Prostate gland (tissue), 2 donors: Measurements from ENCODE around the gene TM9SF1. TPM values are rescaled to one million over a fixed set of nuclear protein-coding genes. Genes with fewer than 3 reads are reported as not detected.
A peak's percentile ranks its signal among the peaks of the same experiment; 100 is the strongest.

Source experiments
- DNase-seq: peaks from one replicate; pipeline ENCODE4 v3.0.0-alpha.2; 2019; ENCODE audit warnings: low spot score
- H3K27ac ChIP-seq, 2 donors: fragments of 200-600 bp; sonication (generic); 2 replicates each; pipeline ENCODE4 v1.5.1; 2017 to 2019
- H3K27me3 ChIP-seq: fragments of 200-600 bp; sonication (generic); replicated peaks from 2 replicates; pipeline ENCODE4 v1.5.1; 2019; ENCODE audit not compliant: insufficient read depth
- H3K36me3 ChIP-seq, 2 donors: fragments of 200-600 bp; sonication (generic); 1 replicate in 1 of 2; 2 replicates in 1 of 2; pipeline versions ENCODE4 v1.5.1 to v1.8.1; 2017 to 2019
- H3K4me1 ChIP-seq: fragments of 200-600 bp; sonication (generic); replicated peaks from 2 replicates; pipeline ENCODE4 v1.5.1; 2019
- H3K4me3 ChIP-seq, 2 donors: fragments of 200-600 bp; sonication (generic); 2 replicates each; pipeline ENCODE4 v1.5.1; 2017 to 2019
- H3K9me3 ChIP-seq: fragments of 200-600 bp; sonication (generic); 2 replicates; pipeline ENCODE4 v1.5.1; 2017
- POLR2A ChIP-seq: fragments of 450-650 bp; IDR thresholded peaks from one replicate; pipeline ENCODE4 v1.6.1; 2016; ENCODE audit warnings: antibody characterized with exemption, mild to moderate bottlenecking
- POLR2AphosphoS5 ChIP-seq: sonication (generic); formaldehyde crosslinking; IDR thresholded peaks from one replicate; pipeline ENCODE4 v1.6.1; 2017; ENCODE audit warnings: antibody characterized with exemption
- WGBS: methylation state at CpG from one replicate; pipeline ENCODE4 v1.1.5; 2018; 5-methylcytosine and 5-hydroxymethylcytosine counted together
- intact Hi-C: fragments of 100-400 bp; cut with DNase I; formaldehyde crosslinking; loops from one replicate; pipeline ENCODE4 v1.14.2; 2022
- total RNA-seq, 2 donors: library from RNA; depleted of rRNA; stranded (reverse); fragments of >200 nt; gene quantifications; one replicate each; pipeline ENCODE4 v1.1.0, GENCODE V29; 2016
- TF ChIP-seq, protein P1 (sequence below), 4 experiments: fragments of 200-600 bp in 2 of 4; fragments of 450-650 bp in 2 of 4; sonication (generic) in 2 of 4; IDR thresholded peaks; 1 replicate in 3 of 4; 2 replicates in 1 of 4; pipeline ENCODE4 v1.5.1; 2016 to 2019; ENCODE audit warnings: antibody characterized with exemption in 4 of 4, mild to moderate bottlenecking in 2 of 4, moderate library complexity in 2 of 4

TM9SF1 gene
- total RNA-seq, 2 donors from 2014 or later = 68.9 to 113 TPM

DNA sequence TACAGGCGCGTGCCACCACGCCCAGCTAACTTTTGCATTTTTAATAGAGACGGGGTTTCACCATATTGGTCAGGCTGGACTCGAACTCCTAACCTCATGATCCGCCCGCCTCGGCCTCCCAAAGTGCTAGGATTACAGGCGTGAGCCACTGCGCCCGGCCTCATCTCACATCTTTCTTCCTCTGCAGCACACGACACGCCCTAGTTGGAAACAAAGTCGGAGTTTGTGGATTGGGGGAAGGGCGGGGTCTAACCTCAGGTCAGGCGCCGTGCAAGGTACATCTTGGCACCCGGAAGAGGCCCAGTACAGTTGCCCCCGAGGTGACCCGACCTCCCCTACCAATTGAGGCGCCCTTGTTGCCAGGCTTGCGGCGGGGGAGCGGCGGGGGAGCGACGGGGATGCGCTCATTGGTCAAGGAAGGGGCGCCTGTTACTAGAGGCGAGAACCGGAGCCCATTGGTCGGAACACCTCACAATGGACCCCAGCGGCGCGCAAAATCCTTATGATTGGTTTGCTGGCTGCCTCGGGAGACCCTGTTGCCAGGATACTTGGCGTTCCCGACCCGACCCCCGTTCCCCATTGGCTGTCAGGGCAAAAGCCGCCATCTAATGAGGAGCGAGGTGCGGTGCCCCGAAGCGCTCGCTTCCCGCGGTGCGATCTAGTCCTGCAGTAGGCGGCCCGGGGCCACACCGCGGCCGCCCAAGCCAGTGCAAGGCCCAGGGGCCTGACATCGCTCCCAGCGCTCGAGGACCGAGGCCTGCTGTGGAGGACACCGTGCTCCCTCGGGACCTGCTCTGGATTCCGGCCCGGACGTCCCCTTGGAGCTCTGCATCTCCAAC is 23.6 kb downstream of the TM9SF1 start, which contains the start of gene REC8:
TSS of gene REC8 (plus strand) at position 659 of the 839 bp plus-strand sequence. CDS start 473 bp downstream, outside the sequence.
- Histone ChIP-seq H3K4me1 (no peaks in the 10 kb centered on the region), H3K27me3 (no peaks in the 10 kb centered on the region), H3K9me3 (no peaks in the 10 kb centered on the region), H3K4me3 (peak within 1 kb of the TSS; percentile 16 to 29), H3K36me3 (peaks cover 0 to 11% of the 10 kb centered on the region in 2 donors), H3K27ac (peak within 1 kb of the TSS in 1 of 2 donors; percentile 19)
- WGBS = 8% methylated on average over 62 of the region's 63 CpGs
- peak; percentile 70 for DNase-seq
- TF ChIP-seq, protein P1, sequence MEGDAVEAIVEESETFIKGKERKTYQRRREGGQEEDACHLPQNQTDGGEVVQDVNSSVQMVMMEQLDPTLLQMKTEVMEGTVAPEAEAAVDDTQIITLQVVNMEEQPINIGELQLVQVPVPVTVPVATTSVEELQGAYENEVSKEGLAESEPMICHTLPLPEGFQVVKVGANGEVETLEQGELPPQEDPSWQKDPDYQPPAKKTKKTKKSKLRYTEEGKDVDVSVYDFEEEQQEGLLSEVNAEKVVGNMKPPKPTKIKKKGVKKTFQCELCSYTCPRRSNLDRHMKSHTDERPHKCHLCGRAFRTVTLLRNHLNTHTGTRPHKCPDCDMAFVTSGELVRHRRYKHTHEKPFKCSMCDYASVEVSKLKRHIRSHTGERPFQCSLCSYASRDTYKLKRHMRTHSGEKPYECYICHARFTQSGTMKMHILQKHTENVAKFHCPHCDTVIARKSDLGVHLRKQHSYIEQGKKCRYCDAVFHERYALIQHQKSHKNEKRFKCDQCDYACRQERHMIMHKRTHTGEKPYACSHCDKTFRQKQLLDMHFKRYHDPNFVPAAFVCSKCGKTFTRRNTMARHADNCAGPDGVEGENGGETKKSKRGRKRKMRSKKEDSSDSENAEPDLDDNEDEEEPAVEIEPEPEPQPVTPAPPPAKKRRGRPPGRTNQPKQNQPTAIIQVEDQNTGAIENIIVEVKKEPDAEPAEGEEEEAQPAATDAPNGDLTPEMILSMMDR (IDR thresholded peaks at IDR 0.05) = peak in 1 of 4 experiments; percentile 6
- TF ChIP-seq POLR2AphosphoS5 (peak; percentile 35), POLR2A (peak; percentile 8)
- intact Hi-C loops = no loop called here

DNA sequence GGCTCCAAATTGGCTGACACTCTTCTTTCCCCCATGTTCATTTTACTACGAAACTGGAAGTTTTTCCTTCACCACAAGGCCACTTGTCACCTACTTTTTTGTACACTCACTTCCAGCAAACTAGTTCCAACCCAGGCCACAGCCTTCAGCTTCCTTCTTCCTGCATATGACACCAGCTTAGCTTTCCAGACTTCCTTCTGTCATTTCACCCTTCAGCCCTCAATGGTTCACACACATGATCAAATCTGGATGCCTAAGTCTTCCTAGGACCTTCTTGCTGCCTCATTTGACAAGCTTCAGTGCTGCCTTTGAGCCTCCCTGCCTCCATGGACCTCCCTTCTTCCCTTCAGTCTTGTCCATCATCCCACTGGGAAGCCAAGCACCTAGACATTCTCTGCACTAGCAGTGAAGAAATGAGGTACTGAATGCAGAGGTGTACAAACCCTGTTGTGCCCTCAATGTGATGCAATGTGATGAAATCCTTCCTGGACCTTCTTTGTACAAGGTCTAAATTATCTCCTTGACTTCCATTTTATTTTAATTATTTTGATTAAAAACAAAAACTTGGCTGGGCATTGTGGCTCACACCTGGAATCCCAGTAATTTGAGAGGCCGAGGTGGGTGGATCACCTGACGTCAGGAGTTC is 27.6 kb downstream of the TM9SF1 start:
- H3K9me3 ChIP-seq = no peaks in the 10 kb centered on the region
- no peak overlapping the region for H3K27ac ChIP-seq
- H3K4me1 ChIP-seq = peaks cover 7% of the 10 kb centered on the region
- H3K4me3 ChIP-seq = no peak overlapping the region
- no peaks in the 10 kb centered on the region for H3K27me3 ChIP-seq
- peaks cover 12 to 29% of the 10 kb centered on the region in 2 donors for H3K36me3 ChIP-seq
- no peak for DNase-seq
- intact Hi-C loops = no loop called here
- WGBS = 82% methylated on average over 3 of the region's 3 CpGs
- TF ChIP-seq POLR2AphosphoS5 = no peak
- no peak for TF ChIP-seq POLR2A
- TF ChIP-seq, protein P1 (IDR thresholded peaks at IDR 0.05) = no peak

DNA sequence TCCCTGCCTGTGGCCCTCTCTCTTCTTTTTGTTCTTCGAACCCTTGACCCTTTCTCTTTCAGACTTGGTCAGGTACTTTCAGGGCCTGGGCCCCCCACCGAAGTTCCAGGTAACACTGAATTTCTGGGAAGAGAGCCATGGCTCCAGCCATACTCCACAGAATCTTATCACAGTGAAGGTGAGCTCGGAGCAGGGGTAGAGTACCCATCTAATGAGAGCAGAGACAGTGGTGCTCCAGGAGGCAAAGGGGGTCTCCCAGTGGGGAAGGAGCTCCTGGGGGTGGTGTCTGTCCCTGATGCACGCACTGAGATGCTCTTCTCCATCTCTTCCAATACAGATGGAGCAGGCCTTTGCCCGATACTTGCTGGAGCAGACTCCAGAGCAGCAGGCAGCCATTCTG is 29.5 kb downstream of the TM9SF1 start:
- no peak overlapping the region for H3K4me3 ChIP-seq
- TF ChIP-seq, protein P1 (IDR thresholded peaks at IDR 0.05) = no peak
- TF ChIP-seq POLR2AphosphoS5 (no peak), POLR2A (no peak)
- no peak overlapping the region for H3K27ac ChIP-seq
- peaks cover 12 to 29% of the 10 kb centered on the region in 2 donors for H3K36me3 ChIP-seq
- 92% methylated on average over 5 of the region's 5 CpGs for WGBS
- H3K9me3 ChIP-seq = no peaks in the 10 kb centered on the region
- no peak for DNase-seq
- H3K27me3 ChIP-seq = no peaks in the 10 kb centered on the region
- peaks cover 11% of the 10 kb centered on the region for H3K4me1 ChIP-seq
- intact Hi-C loops = no loop called here

DNA sequence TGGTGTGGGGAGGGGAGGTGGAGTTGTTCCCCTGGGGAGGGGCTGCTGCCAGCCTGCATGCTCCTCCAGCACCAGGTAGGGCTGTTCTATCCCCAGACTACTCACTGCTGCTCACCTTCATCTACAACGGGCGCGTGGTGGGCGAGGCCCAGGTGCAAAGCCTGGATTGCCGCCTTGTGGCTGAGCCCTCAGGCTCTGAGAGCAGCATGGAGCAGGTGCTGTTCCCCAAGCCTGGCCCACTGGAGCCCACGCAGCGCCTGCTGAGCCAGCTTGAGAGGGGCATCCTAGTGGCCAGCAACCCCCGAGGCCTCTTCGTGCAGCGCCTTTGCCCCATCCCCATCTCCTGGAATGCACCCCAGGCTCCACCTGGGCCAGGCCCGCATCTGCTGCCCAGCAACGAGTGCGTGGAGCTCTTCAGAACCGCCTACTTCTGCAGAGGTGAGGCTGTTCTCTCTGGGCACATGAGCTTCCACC is 30.7 kb downstream of the TM9SF1 start:
- peaks cover 11% of the 10 kb centered on the region for H3K4me1 ChIP-seq
- no peak overlapping the region for H3K4me3 ChIP-seq
- TF ChIP-seq POLR2AphosphoS5 (no peak), POLR2A (no peak)
- TF ChIP-seq, protein P1 (IDR thresholded peaks at IDR 0.05) = no peak
- peaks cover 12 to 25% of the 10 kb centered on the region in 2 donors for H3K36me3 ChIP-seq
- DNase-seq = no peak
- H3K27me3 ChIP-seq = no peaks in the 10 kb centered on the region
- intact Hi-C loops = loop anchor here (5.0 kb wide), 1 partner anchor 152 kb away; no protein-coding TSS in a partner anchor
- WGBS = 62% methylated on average over 14 of the region's 14 CpGs
- H3K27ac ChIP-seq = no peak overlapping the region
- H3K9me3 ChIP-seq = no peaks in the 10 kb centered on the region
